Loucy (cell line): Measurements from ENCODE around the gene KRT24.

Source experiments
- H2AFZ ChIP-seq: fragments of 200-600 bp; sonication (generic); 2 replicates; pipeline ENCODE4 v1.6.0; 2016; ENCODE audit warnings: antibody characterized with exemption, mild to moderate bottlenecking, low read length, moderate library complexity
- H3F3A ChIP-seq: fragments of 200-600 bp; 2 replicates; pipeline ENCODE4 v1.6.0; 2016; ENCODE audit warnings: antibody characterized with exemption, low read depth, mild to moderate bottlenecking
- H3K27me3 ChIP-seq: fragments of 200-600 bp; sonication (generic); 2 replicates; pipeline ENCODE4 v1.6.1; 2014; ENCODE audit warnings: low read length, mild to moderate bottlenecking; ENCODE audit not compliant: insufficient read depth, poor library complexity, severe bottlenecking
- H3K36me3 ChIP-seq: fragments of 200-600 bp; sonication (generic); 2 replicates; pipeline ENCODE4 v1.6.1; 2016; ENCODE audit warnings: low read length; ENCODE audit not compliant: insufficient read depth
- H3K4me1 ChIP-seq: fragments of 200-600 bp; sonication (generic); 2 replicates; pipeline ENCODE4 v1.5.1; 2014; ENCODE audit warnings: low read length, mild to moderate bottlenecking; ENCODE audit not compliant: insufficient read depth, poor library complexity, severe bottlenecking
- H3K4me2 ChIP-seq: fragments of 200-600 bp; sonication (generic); 2 replicates; pipeline ENCODE4 v1.6.0; 2014; ENCODE audit warnings: antibody characterized with exemption, low read length, low read depth, mild to moderate bottlenecking; ENCODE audit not compliant: poor library complexity, severe bottlenecking
- H3K4me3 ChIP-seq: fragments of 200-600 bp; sonication (generic); 2 replicates; pipeline ENCODE4 v1.5.1; 2014; ENCODE audit warnings: low read length, mild to moderate bottlenecking, mixed read lengths; ENCODE audit not compliant: poor library complexity, severe bottlenecking
- H3K79me2 ChIP-seq: fragments of 200-600 bp; sonication (generic); 2 replicates; pipeline ENCODE4 v1.6.1; 2014; ENCODE audit warnings: low read length; ENCODE audit not compliant: insufficient read depth
- H3K9ac ChIP-seq: fragments of 200-600 bp; sonication (generic); 2 replicates; pipeline ENCODE4 v1.6.0; 2014; ENCODE audit warnings: mild to moderate bottlenecking, low read depth, low read length, moderate library complexity; ENCODE audit not compliant: poor library complexity, severe bottlenecking
- H3K9me2 ChIP-seq: fragments of 200-600 bp; sonication (generic); replicated peaks from 2 replicates; pipeline ENCODE4 v1.6.1; 2016; ENCODE audit warnings: low read depth, low read length, mixed read lengths
- H3K9me3 ChIP-seq: fragments of 200-600 bp; sonication (generic); 2 replicates; pipeline ENCODE4 v1.6.1; 2014; ENCODE audit warnings: mild to moderate bottlenecking, antibody characterized with exemption, low read length, low read depth; ENCODE audit not compliant: insufficient read depth
- H4K20me1 ChIP-seq: fragments of 200-600 bp; sonication (generic); 2 replicates; pipeline ENCODE4 v1.6.0; 2014; ENCODE audit warnings: antibody characterized with exemption, low read length, mild to moderate bottlenecking; ENCODE audit not compliant: insufficient read depth, poor library complexity, severe bottlenecking
- EZH2phosphoT487 ChIP-seq: fragments of 200-600 bp; IDR thresholded peaks from 2 replicates; pipeline ENCODE4 v1.6.1; 2018; ENCODE audit warnings: antibody characterized with exemption, mild to moderate bottlenecking, moderate library complexity, borderline replicate concordance
- TF ChIP-seq, protein P1 (sequence below): fragments of 200-600 bp; sonication (generic); conservative IDR thresholded peaks from 2 replicates; pipeline ENCODE4 v1.5.1; 2014; ENCODE audit warnings: mild to moderate bottlenecking, antibody characterized with exemption, low read length

KRT24 gene

DNA sequence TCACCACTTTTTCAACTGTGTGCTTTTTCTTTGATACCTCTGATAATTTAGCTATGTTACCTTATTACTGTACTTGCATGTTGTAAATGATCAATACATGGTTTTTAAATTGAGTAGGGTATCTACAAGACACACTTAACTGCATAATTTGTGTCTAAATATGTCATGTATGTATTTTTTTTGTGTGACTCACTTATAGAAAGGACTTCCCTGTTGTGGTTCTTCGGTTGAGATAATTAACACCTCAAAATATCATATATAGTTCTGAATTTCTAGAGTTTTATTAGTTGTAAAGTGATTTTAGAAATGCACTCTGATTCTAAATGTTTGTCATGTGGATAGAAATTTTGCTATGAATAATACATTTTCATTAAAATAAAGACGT is 24.0 kb downstream of the KRT24 start:
- H3K4me3 ChIP-seq = no peak overlapping the region
- H2AFZ ChIP-seq = no peak overlapping the region
- no peak overlapping the region for H3K9ac ChIP-seq
- H3K79me2 ChIP-seq = no peaks in the 10 kb centered on the region
- no peaks in the 10 kb centered on the region for H3K9me2 ChIP-seq
- no peak overlapping the region for H3K4me2 ChIP-seq
- no peaks in the 10 kb centered on the region for H3K4me1 ChIP-seq
- no peaks in the 10 kb centered on the region for H3K27me3 ChIP-seq
- no peaks in the 10 kb centered on the region for H3K36me3 ChIP-seq
- TF ChIP-seq, protein P1, sequence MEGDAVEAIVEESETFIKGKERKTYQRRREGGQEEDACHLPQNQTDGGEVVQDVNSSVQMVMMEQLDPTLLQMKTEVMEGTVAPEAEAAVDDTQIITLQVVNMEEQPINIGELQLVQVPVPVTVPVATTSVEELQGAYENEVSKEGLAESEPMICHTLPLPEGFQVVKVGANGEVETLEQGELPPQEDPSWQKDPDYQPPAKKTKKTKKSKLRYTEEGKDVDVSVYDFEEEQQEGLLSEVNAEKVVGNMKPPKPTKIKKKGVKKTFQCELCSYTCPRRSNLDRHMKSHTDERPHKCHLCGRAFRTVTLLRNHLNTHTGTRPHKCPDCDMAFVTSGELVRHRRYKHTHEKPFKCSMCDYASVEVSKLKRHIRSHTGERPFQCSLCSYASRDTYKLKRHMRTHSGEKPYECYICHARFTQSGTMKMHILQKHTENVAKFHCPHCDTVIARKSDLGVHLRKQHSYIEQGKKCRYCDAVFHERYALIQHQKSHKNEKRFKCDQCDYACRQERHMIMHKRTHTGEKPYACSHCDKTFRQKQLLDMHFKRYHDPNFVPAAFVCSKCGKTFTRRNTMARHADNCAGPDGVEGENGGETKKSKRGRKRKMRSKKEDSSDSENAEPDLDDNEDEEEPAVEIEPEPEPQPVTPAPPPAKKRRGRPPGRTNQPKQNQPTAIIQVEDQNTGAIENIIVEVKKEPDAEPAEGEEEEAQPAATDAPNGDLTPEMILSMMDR = no peak
- TF ChIP-seq EZH2phosphoT487 = no peak
- H4K20me1 ChIP-seq = no peaks in the 10 kb centered on the region
- H3K9me3 ChIP-seq = no peaks in the 10 kb centered on the region
- no peaks in the 10 kb centered on the region for H3F3A ChIP-seq

DNA sequence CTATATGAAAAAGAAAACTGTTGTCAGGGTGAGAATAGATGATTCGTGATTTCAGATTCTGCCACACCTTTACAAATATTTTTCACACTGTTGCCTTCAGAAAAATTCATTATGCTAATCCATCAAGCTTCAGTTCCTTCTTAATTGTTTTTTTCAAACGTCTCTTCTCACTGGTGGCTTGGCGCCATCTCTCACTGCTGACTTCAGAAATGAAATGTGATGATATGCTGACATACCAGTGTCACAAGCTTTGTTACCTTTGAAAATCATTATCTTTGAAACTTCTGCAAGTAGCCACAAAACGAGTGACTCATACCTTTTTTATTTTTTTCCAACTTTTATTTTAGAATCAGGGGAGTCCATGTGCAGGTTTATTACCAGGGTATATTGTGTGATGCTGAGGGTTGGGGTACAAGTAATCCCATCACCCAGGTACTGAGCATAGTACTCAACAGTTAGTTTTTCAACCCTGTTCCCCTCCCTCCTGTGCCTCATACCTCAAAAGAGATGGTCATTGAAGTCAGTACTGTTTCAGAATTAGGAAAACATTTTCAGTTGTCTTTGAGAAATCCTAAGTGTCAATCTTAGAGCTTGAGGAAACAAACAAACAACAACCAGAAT is 24.5 kb downstream of the KRT24 start:
- H3K4me1 ChIP-seq = no peaks in the 10 kb centered on the region
- H3K9me3 ChIP-seq = no peaks in the 10 kb centered on the region
- no peaks in the 10 kb centered on the region for H3K27me3 ChIP-seq
- no peak for TF ChIP-seq EZH2phosphoT487
- TF ChIP-seq, protein P1 = no peak
- H2AFZ ChIP-seq = no peak overlapping the region
- no peaks in the 10 kb centered on the region for H3K9me2 ChIP-seq
- H3F3A ChIP-seq = no peaks in the 10 kb centered on the region
- H3K36me3 ChIP-seq = no peaks in the 10 kb centered on the region
- no peaks in the 10 kb centered on the region for H4K20me1 ChIP-seq
- no peak overlapping the region for H3K9ac ChIP-seq
- H3K4me3 ChIP-seq = no peak overlapping the region
- no peak overlapping the region for H3K4me2 ChIP-seq
- H3K79me2 ChIP-seq = no peaks in the 10 kb centered on the region

DNA sequence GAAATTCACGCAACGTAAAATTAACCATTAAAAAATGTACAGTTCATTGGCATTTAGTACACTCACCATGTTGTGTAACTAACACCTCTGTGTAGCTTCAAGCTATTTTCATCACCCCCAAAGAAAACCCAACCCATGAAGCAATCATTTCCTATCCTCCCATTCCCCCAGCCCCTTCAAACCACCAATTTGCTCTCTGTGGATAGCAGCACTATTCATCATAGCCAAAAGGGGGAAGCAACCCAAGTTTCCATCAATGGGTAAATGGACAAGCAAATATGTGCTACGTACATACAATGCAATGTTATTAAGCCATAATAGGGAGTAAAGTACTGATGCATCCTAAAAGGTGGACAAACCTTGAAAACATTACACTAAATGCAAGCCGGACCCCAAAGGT is 27.6 kb downstream of the KRT24 start:
- no peaks in the 10 kb centered on the region for H3K4me1 ChIP-seq
- H3K9me2 ChIP-seq = no peaks in the 10 kb centered on the region
- TF ChIP-seq, protein P1 = no peak; the same call in 1 of the 2 replicates
- no peak for TF ChIP-seq EZH2phosphoT487
- H3K4me3 ChIP-seq = no peak overlapping the region
- no peaks in the 10 kb centered on the region for H3K79me2 ChIP-seq
- no peak overlapping the region for H2AFZ ChIP-seq
- no peak overlapping the region for H3K4me2 ChIP-seq
- no peaks in the 10 kb centered on the region for H4K20me1 ChIP-seq
- H3K9ac ChIP-seq = no peak overlapping the region
- no peaks in the 10 kb centered on the region for H3K9me3 ChIP-seq
- no peaks in the 10 kb centered on the region for H3F3A ChIP-seq
- no peaks in the 10 kb centered on the region for H3K36me3 ChIP-seq
- H3K27me3 ChIP-seq = no peaks in the 10 kb centered on the region
